Measurements from ENCODE around the gene USF2. TPM values are rescaled to one million over a fixed set of nuclear protein-coding genes. Genes with fewer than 3 reads are reported as not detected.
A peak's percentile ranks its signal among the peaks of the same experiment; 100 is the strongest.

The USF2 gene
- total RNA-seq, 1 donor from 2014 or later: 70.0 TPM

- no peaks in the 10 kb centered on the region for H3K36me3 ChIP-seq (ENCODE audit: insufficient read depth, low read length)
- no peaks in the 10 kb centered on the region for H3K9me3 Mint-ChIP-seq (ENCODE audit: unreplicated experiment)
- no peak overlapping the region for H3K27ac ChIP-seq (ENCODE audit: low read depth, low read length)
- H3K27ac Mint-ChIP-seq (ENCODE audit: unreplicated experiment): no peak overlapping the region
- H3K36me3 Mint-ChIP-seq (ENCODE audit: low read depth, unreplicated experiment): no peaks in the 10 kb centered on the region
- no peak overlapping the region for H3K4me2 ChIP-seq (ENCODE audit: low read length)
- H3K9me3 ChIP-seq (ENCODE audit: insufficient read depth, low read depth, low read length): no peaks in the 10 kb centered on the region
- H3K4me1 ChIP-seq (ENCODE audit: insufficient read depth, low read length): peaks cover 5% of the 10 kb centered on the region
- no peak overlapping the region for H3K4me3 Mint-ChIP-seq (ENCODE audit: unreplicated experiment)
- FAIRE-seq (no peak), DNase-seq (ENCODE audit: low read depth) (no peak)
- no peak overlapping the region for H3K9ac ChIP-seq (ENCODE audit: low read length)
- H2AFZ ChIP-seq (ENCODE audit: low read depth, low read length): no peak overlapping the region
- H3K79me2 ChIP-seq (ENCODE audit: insufficient read depth, low read length): peaks cover 15% of the 10 kb centered on the region
- TF ChIP-seq EZH2 (IDR thresholded peaks at IDR 0.05; ENCODE audit: insufficient read depth, low read length): no peak
- H3K4me3 ChIP-seq (ENCODE audit: insufficient read depth, low read depth, low read length): no peak overlapping the region
- H3K27me3 ChIP-seq (ENCODE audit: insufficient read depth, low read length): no peaks in the 10 kb centered on the region
- no peaks in the 10 kb centered on the region for H3K27me3 Mint-ChIP-seq (ENCODE audit: low read depth, unreplicated experiment)
- H3K4me1 Mint-ChIP-seq (ENCODE audit: low read depth, unreplicated experiment): peaks cover 5% of the 10 kb centered on the region
- no peaks in the 10 kb centered on the region for H4K20me1 ChIP-seq (ENCODE audit: insufficient read depth, low read length)
Measured at GRCh38 chr19:35264268-35265125, 4.3 kb upstream of the USF2 start.

GRCh38 chr19:35265126-35265899, 3.4 kb upstream of the USF2 start:
- no peak overlapping the region for H2AFZ ChIP-seq (ENCODE audit: low read depth, low read length)
- H3K9ac ChIP-seq (ENCODE audit: low read length): no peak overlapping the region
- Mint-ChIP-seq H3K27me3 (ENCODE audit: low read depth, unreplicated experiment) (no peaks in the 10 kb centered on the region), H3K9me3 (ENCODE audit: unreplicated experiment) (no peaks in the 10 kb centered on the region), H3K4me1 (ENCODE audit: low read depth, unreplicated experiment) (peaks cover 5% of the 10 kb centered on the region), H3K36me3 (ENCODE audit: low read depth, unreplicated experiment) (no peaks in the 10 kb centered on the region), H3K27ac (ENCODE audit: unreplicated experiment) (no peak overlapping the region), H3K4me3 (ENCODE audit: unreplicated experiment) (peak overlapping the region; percentile 78)
- no peak overlapping the region for H3K4me3 ChIP-seq (ENCODE audit: insufficient read depth, low read depth, low read length)
- no peak overlapping the region for H3K27ac ChIP-seq (ENCODE audit: low read depth, low read length)
- FAIRE-seq: no peak
- H4K20me1 ChIP-seq (ENCODE audit: insufficient read depth, low read length): peaks cover 5% of the 10 kb centered on the region
- peaks cover 22% of the 10 kb centered on the region for H3K79me2 ChIP-seq (ENCODE audit: insufficient read depth, low read length)
- no peak overlapping the region for H3K4me2 ChIP-seq (ENCODE audit: low read length)
- peaks cover 2% of the 10 kb centered on the region for H3K36me3 ChIP-seq (ENCODE audit: insufficient read depth, low read length)
- TF ChIP-seq, protein P1, sequence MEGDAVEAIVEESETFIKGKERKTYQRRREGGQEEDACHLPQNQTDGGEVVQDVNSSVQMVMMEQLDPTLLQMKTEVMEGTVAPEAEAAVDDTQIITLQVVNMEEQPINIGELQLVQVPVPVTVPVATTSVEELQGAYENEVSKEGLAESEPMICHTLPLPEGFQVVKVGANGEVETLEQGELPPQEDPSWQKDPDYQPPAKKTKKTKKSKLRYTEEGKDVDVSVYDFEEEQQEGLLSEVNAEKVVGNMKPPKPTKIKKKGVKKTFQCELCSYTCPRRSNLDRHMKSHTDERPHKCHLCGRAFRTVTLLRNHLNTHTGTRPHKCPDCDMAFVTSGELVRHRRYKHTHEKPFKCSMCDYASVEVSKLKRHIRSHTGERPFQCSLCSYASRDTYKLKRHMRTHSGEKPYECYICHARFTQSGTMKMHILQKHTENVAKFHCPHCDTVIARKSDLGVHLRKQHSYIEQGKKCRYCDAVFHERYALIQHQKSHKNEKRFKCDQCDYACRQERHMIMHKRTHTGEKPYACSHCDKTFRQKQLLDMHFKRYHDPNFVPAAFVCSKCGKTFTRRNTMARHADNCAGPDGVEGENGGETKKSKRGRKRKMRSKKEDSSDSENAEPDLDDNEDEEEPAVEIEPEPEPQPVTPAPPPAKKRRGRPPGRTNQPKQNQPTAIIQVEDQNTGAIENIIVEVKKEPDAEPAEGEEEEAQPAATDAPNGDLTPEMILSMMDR (IDR thresholded peaks at IDR 0.05; ENCODE audit: insufficient read depth, low read depth, low read length): no peak
- no peak for TF ChIP-seq EZH2 (IDR thresholded peaks at IDR 0.05; ENCODE audit: insufficient read depth, low read length)
- no peaks in the 10 kb centered on the region for H3K9me3 ChIP-seq (ENCODE audit: insufficient read depth, low read depth, low read length)
- peaks cover 5% of the 10 kb centered on the region for H3K4me1 ChIP-seq (ENCODE audit: insufficient read depth, low read length)
- no peaks in the 10 kb centered on the region for H3K27me3 ChIP-seq (ENCODE audit: insufficient read depth, low read length)
- no peak for DNase-seq (ENCODE audit: low read depth)

DNA sequence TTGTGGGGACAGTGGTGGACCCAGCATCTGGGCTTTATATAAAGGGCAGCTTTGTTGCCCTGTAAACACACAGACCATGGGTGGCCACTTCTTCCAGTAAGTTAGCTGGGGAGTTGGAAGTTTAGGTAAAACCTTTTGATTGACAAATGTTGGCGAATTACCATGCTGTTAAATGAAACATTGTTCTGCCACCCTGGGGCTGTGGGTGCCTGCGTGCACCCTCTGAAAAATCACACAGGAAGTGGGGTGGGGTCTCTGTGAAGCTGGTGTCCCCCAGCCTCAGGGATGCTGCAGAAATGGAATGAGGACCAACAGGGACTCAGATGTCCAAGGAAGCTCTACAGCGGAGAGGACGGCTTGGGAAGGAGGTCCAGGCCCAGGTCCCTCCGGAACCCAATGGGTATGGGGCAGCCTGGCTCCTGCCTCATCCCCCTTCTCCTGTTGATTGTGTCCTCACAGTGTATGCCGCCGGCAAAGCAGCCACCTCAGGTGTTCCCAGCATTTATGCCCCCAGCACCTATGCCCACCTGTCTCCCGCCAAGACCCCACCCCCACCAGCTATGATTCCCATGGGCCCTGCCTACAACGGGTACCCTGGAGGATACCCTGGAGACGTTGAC, 2.8 kb upstream of the USF2 start:
- H3K27me3 ChIP-seq (ENCODE audit: insufficient read depth, low read length): no peaks in the 10 kb centered on the region
- no peak overlapping the region for H3K27ac ChIP-seq (ENCODE audit: low read depth, low read length)
- Mint-ChIP-seq H3K4me3 (ENCODE audit: unreplicated experiment) (peak overlapping the region; percentile 78), H3K9me3 (ENCODE audit: unreplicated experiment) (no peaks in the 10 kb centered on the region), H3K4me1 (ENCODE audit: low read depth, unreplicated experiment) (peaks cover 5% of the 10 kb centered on the region), H3K36me3 (ENCODE audit: low read depth, unreplicated experiment) (no peaks in the 10 kb centered on the region), H3K27me3 (ENCODE audit: low read depth, unreplicated experiment) (no peaks in the 10 kb centered on the region), H3K27ac (ENCODE audit: unreplicated experiment) (no peak overlapping the region)
- peaks cover 5% of the 10 kb centered on the region for H3K4me1 ChIP-seq (ENCODE audit: insufficient read depth, low read length)
- FAIRE-seq: no peak
- DNase-seq (ENCODE audit: low read depth): no peak
- H3K36me3 ChIP-seq (ENCODE audit: insufficient read depth, low read length): peaks cover 6% of the 10 kb centered on the region
- H3K9me3 ChIP-seq (ENCODE audit: insufficient read depth, low read depth, low read length): no peaks in the 10 kb centered on the region
- H2AFZ ChIP-seq (ENCODE audit: low read depth, low read length): no peak overlapping the region
- TF ChIP-seq EZH2 (IDR thresholded peaks at IDR 0.05; ENCODE audit: insufficient read depth, low read length): no peak
- TF ChIP-seq, protein P1 (IDR thresholded peaks at IDR 0.05; ENCODE audit: insufficient read depth, low read depth, low read length): no peak
- H3K9ac ChIP-seq (ENCODE audit: low read length): no peak overlapping the region
- H3K4me2 ChIP-seq (ENCODE audit: low read length): no peak overlapping the region
- H4K20me1 ChIP-seq (ENCODE audit: insufficient read depth, low read length): peaks cover 9% of the 10 kb centered on the region
- H3K79me2 ChIP-seq (ENCODE audit: insufficient read depth, low read length): peaks cover 28% of the 10 kb centered on the region
- H3K4me3 ChIP-seq (ENCODE audit: insufficient read depth, low read depth, low read length): no peak overlapping the region
